Chondrocyte (in vitro differentiated cells): Measurements from ENCODE around the gene CNRIP1. TPM values are rescaled to one million over a fixed set of nuclear protein-coding genes. Genes with fewer than 3 reads are reported as not detected.

ENCODE experiments used
- DNase-seq: peaks from one replicate; pipeline ENCODE4 v3.0.0; 2021; ENCODE audit warnings: mixed read lengths, low spot score
- H3K27ac Mint-ChIP-seq: one replicate; pipeline ENCODE4 v1.8.0; 2021; ENCODE audit warnings: mild to moderate bottlenecking, moderate library complexity, mixed read lengths; ENCODE audit not compliant: unreplicated experiment
- H3K27me3 Mint-ChIP-seq: 2 replicates; pipeline ENCODE4 v1.8.0; 2021; ENCODE audit warnings: low read depth, mixed read lengths
- H3K36me3 Mint-ChIP-seq: 2 replicates; pipeline ENCODE4 v1.8.0; 2021; ENCODE audit warnings: low read depth, mixed read lengths
- H3K4me1 Mint-ChIP-seq: 2 replicates; pipeline ENCODE4 v1.8.0; 2021; ENCODE audit warnings: low read depth, mild to moderate bottlenecking, mixed read lengths
- H3K4me3 Mint-ChIP-seq: one replicate; pipeline ENCODE4 v1.8.0; 2021; ENCODE audit warnings: mild to moderate bottlenecking, moderate library complexity, mixed read lengths; ENCODE audit not compliant: unreplicated experiment
- H3K9me3 Mint-ChIP-seq: 2 replicates; pipeline ENCODE4 v1.8.0; 2021; ENCODE audit warnings: low read depth, mixed read lengths
- total RNA-seq: library from RNA; stranded (reverse); gene quantifications from 3 replicates; pipeline ENCODE4 v1.2.1, GENCODE V29; 2021
- TF ChIP-seq, protein P1 (sequence below): fragments of 200-600 bp; sonication (generic); IDR thresholded peaks from 2 replicates; pipeline ENCODE4 v1.5.0; 2021; ENCODE audit warnings: antibody characterized with exemption, mild to moderate bottlenecking, moderate library complexity

Gene CNRIP1
- total RNA-seq, 1 donor from 2014 or later = 24.7 TPM

DNA sequence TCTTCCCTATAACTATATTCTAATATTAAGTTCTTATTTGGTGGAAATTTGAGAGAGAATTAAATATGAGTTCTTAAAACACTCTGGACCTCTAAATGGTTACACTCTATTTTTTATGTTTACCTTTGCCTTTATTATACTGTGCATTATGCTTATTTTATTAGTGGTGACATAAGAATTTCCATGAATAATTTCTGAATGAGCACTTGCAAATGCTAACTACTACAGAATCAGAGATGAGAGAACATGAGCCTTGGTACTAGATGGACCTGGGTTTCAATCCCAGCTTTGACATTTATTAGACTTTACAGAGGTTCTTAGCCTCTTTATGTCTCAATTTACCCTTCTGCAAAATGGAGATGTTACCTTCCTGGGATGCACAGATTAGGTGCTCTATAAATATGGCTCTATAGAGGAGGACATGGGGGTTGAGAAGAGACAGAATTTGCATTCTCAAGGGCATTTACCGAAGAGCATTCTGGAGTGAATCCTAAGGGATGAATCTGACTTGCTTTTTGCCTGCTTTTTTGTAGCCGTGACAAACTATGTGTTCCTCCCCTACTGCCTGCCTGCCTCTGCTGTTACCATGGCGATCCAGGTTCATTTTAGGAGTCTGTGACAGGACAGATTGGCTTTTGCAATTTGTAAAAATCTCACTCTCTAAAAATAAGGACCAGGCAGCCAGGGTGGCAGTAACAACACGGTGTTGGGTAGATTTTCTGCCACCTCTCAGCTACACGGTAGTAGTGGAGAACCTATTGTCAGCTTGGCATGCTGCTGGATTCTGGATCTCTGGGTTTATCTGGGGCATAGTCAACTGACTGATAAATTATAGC is 20.7 kb upstream of the CNRIP1 start:
- Mint-ChIP-seq H3K9me3 (peaks cover 6% of the 10 kb centered on the region), H3K36me3 (no peaks in the 10 kb centered on the region), H3K4me3 (no peak overlapping the region), H3K27ac (no peak overlapping the region), H3K4me1 (peaks cover 8% of the 10 kb centered on the region), H3K27me3 (no peaks in the 10 kb centered on the region)
- TF ChIP-seq, protein P1, sequence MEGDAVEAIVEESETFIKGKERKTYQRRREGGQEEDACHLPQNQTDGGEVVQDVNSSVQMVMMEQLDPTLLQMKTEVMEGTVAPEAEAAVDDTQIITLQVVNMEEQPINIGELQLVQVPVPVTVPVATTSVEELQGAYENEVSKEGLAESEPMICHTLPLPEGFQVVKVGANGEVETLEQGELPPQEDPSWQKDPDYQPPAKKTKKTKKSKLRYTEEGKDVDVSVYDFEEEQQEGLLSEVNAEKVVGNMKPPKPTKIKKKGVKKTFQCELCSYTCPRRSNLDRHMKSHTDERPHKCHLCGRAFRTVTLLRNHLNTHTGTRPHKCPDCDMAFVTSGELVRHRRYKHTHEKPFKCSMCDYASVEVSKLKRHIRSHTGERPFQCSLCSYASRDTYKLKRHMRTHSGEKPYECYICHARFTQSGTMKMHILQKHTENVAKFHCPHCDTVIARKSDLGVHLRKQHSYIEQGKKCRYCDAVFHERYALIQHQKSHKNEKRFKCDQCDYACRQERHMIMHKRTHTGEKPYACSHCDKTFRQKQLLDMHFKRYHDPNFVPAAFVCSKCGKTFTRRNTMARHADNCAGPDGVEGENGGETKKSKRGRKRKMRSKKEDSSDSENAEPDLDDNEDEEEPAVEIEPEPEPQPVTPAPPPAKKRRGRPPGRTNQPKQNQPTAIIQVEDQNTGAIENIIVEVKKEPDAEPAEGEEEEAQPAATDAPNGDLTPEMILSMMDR = no peak
- DNase-seq = no peak

DNA sequence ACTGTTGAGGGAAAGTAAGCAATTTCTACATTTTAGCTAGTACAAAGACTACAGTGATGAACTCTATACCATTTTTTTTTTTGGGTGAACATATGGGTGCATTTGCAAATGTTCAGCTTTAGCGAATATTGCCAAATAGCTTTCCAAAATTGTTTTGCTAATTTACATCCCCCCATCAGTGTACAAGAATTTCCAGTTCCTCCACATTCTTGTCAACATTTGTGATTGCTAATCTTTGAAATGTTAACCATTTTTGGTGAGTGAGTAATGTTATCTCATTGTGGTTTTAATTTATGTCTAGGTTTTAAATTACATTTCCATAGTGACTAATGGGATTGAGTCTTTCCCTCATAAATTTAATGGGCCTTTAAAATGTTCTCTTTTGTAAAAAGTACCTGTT is 16.4 kb upstream of the CNRIP1 start:
- Mint-ChIP-seq H3K27ac (no peak overlapping the region), H3K4me3 (no peak overlapping the region), H3K36me3 (peaks cover 2% of the 10 kb centered on the region), H3K27me3 (no peaks in the 10 kb centered on the region), H3K9me3 (peaks cover 6% of the 10 kb centered on the region), H3K4me1 (peaks cover 8% of the 10 kb centered on the region)
- no peak for DNase-seq
- TF ChIP-seq, protein P1 = no peak

DNA sequence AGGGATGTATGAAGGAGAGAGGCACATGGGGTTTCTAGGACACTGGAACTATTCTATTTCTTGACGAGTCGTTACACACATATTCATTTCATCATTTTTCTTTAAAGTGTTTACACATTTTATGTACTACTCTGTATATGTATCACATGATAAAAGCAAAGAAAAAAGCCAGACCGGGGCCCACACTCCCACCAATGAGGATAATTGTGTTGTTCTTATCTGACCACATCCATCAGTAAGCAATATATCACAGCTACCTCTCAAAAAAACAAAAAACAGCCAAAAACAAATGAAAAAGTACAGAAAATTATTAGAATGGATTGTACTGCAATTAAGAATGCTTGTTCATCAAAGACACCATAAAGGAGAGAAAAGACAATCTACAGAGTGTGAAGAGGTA is 14.2 kb upstream of the CNRIP1 start:
- no peak for DNase-seq
- H3K36me3 Mint-ChIP-seq = peaks cover 2% of the 10 kb centered on the region
- peaks cover 19% of the 10 kb centered on the region for H3K4me1 Mint-ChIP-seq
- no peak overlapping the region for H3K27ac Mint-ChIP-seq
- H3K4me3 Mint-ChIP-seq = no peak overlapping the region
- H3K9me3 Mint-ChIP-seq = peaks cover 6% of the 10 kb centered on the region
- no peaks in the 10 kb centered on the region for H3K27me3 Mint-ChIP-seq
- TF ChIP-seq, protein P1 = no peak

DNA sequence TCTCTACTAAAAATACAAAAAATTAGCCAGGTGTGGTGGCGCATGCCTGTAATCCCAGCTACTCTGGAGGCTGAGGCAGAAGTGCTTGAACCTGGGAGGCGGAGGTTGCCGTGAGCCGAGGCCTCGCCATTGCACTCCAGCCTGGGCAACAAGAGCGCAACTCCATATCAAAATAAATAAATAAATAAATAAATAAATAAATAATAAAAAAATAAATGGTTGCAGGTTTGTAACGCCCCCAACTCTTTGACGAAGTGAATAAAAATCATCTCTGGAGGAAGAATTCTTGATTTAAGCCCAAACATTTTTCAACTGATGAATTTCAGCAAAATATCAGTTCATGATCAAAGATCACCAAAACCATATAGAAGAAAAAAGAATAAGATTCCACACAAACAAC is 13.3 kb upstream of the CNRIP1 start:
- Mint-ChIP-seq H3K27me3 (no peaks in the 10 kb centered on the region), H3K36me3 (peaks cover 2% of the 10 kb centered on the region), H3K4me3 (no peak overlapping the region), H3K4me1 (peaks cover 26% of the 10 kb centered on the region), H3K27ac (no peak overlapping the region), H3K9me3 (peaks cover 2% of the 10 kb centered on the region)
- TF ChIP-seq, protein P1 = no peak
- DNase-seq = no peak

DNA sequence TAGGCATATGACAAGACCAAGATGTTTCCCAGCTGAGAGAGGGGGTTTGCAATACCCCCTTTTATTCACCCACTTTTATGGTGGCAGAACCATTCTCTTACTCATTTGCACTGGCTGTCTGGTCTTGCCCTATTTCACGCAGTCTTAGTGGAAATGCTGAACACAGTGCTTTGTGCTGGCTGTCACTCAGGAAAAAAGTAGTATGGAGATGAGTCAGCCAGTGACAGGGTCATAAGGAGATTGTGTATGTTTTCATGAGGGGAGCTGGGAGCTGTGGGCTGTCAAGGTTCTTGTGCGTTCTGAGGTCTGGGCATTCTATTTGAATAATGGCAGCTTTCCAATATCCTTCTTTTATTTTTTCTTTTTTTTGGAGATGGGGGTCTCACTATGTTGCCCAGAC is 10.9 kb upstream of the CNRIP1 start:
- H3K4me3 Mint-ChIP-seq = no peak overlapping the region
- H3K4me1 Mint-ChIP-seq = peaks cover 18% of the 10 kb centered on the region
- H3K27ac Mint-ChIP-seq = peak overlapping the region; percentile 5
- DNase-seq = no peak
- no peaks in the 10 kb centered on the region for H3K9me3 Mint-ChIP-seq
- TF ChIP-seq, protein P1 = no peak
- peaks cover 2% of the 10 kb centered on the region for H3K36me3 Mint-ChIP-seq
- H3K27me3 Mint-ChIP-seq = no peaks in the 10 kb centered on the region
